ENCODE data around the gene AIM2. TPM values are rescaled to one million over a fixed set of nuclear protein-coding genes. Genes with fewer than 3 reads are reported as not detected.
"Not testable (repeated sequence)": the region's sequence is repeated elsewhere in the genome, so short reads cannot be mapped to it uniquely, and the experiment has no call there.

The AIM2 gene
- total RNA-seq, 1 experiment from 2014 or later: not detected

GRCh38 chr1:159121526-159121925 lies 45.0 kb upstream of the AIM2 start:
- Histone ChIP-seq H3K9me3 (no peaks in the 10 kb centered on the region), H3K4me3 (ENCODE audit: low read depth, low read length) (no peak overlapping the region), H3K36me3 (ENCODE audit: control insufficient read depth, insufficient read depth, low read length) (no peaks in the 10 kb centered on the region), H3K4me1 (no peaks in the 10 kb centered on the region), H3K27me3 (replicated peaks; ENCODE audit: control insufficient read depth, insufficient read depth, low read length) (no peaks in the 10 kb centered on the region)
- H3K27ac Mint-ChIP-seq (ENCODE audit: unreplicated experiment): no peak overlapping the region
- POLR2A ChIA-PET: no interaction called here
- H3K4me3 Mint-ChIP-seq (ENCODE audit: unreplicated experiment): no peak overlapping the region
- no peaks in the 10 kb centered on the region for H3K36me3 Mint-ChIP-seq (ENCODE audit: insufficient read depth, unreplicated experiment)
- intact Hi-C loops (cut with micrococcal nuclease; ENCODE audit: unreplicated experiment): no loop called here
- TF ChIP-seq CTCF (IDR thresholded peaks at IDR 0.05; ENCODE audit: insufficient read depth in 1 of 2, low read depth in 1 of 2, low read length in 1 of 2, severe bottlenecking in 1 of 2, unreplicated experiment in 1 of 2): no peak
- CTCF ChIA-PET: no interaction called here
- no TSS peak for BruUV-seq (replicated peaks)
- H3K9me3 Mint-ChIP-seq (ENCODE audit: unreplicated experiment): no peaks in the 10 kb centered on the region
- H3K4me1 Mint-ChIP-seq (ENCODE audit: low read depth, unreplicated experiment): no peaks in the 10 kb centered on the region
- H3K27me3 Mint-ChIP-seq (ENCODE audit: insufficient read depth, unreplicated experiment): peaks cover 18% of the 10 kb centered on the region
- DNase-seq: no peak

- POLR2A ChIA-PET: no interaction called here
- Mint-ChIP-seq H3K27ac (ENCODE audit: unreplicated experiment) (no peak overlapping the region), H3K4me3 (ENCODE audit: unreplicated experiment) (no peak overlapping the region), H3K36me3 (ENCODE audit: insufficient read depth, unreplicated experiment) (no peaks in the 10 kb centered on the region), H3K9me3 (ENCODE audit: unreplicated experiment) (no peaks in the 10 kb centered on the region), H3K27me3 (ENCODE audit: insufficient read depth, unreplicated experiment) (peaks cover 16% of the 10 kb centered on the region), H3K4me1 (ENCODE audit: low read depth, unreplicated experiment) (no peaks in the 10 kb centered on the region)
- no TSS peak for BruUV-seq (replicated peaks)
- intact Hi-C loops (cut with micrococcal nuclease; ENCODE audit: unreplicated experiment): no loop called here
- CTCF ChIA-PET: no interaction called here
- no peak for DNase-seq
- Histone ChIP-seq H3K27me3 (replicated peaks; ENCODE audit: control insufficient read depth, insufficient read depth, low read length) (no peaks in the 10 kb centered on the region), H3K4me3 (ENCODE audit: low read depth, low read length) (no peak overlapping the region), H3K9me3 (no peaks in the 10 kb centered on the region), H3K36me3 (ENCODE audit: control insufficient read depth, insufficient read depth, low read length) (no peaks in the 10 kb centered on the region), H3K4me1 (no peaks in the 10 kb centered on the region)
- no peak for TF ChIP-seq CTCF (IDR thresholded peaks at IDR 0.05; ENCODE audit: insufficient read depth in 1 of 2, low read depth in 1 of 2, low read length in 1 of 2, severe bottlenecking in 1 of 2, unreplicated experiment in 1 of 2)
Measured at GRCh38 chr1:159120317-159120716, 43.8 kb upstream of the AIM2 start.

DNA sequence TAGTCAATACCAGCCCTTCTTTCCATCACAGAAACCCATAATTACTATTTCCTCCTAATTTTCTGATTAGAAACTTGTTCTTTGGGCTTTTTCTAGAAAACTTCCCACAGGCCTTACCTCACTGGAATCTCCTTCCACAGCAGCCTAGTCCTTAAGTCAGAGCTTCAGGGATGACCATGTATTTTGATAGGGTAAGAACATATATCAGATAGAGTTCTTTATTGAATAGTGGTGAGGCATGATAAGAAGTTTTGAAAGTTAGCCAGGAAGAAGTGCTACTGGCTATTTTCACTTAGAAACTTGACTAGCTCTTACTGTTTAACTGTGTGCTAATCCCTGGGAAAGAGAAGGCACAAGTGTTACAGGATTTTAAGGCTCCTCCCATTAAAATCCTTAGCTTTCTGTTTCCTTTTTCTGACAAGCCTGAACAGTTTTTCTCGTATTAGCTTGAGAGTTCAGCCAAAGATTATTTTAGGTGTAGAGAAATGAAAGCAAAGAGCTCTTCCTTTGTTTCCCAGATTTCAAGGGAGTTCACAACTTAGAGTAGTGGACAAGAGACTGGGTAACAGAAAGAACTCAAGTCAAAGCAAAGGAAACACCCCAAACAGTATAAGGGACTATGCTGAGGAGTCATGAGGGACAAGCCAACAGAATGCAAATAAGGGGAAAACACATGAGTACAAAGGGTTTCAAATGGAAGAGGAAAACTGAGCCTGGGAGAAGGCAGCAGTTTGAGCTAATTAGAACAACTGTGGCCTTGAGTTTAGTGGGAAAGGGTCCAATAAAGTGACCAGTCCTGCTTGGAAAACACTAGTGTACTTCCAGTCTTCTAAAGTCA lies 37.2 kb upstream of the AIM2 start:
- TF ChIP-seq CTCF (IDR thresholded peaks at IDR 0.05; ENCODE audit: insufficient read depth in 1 of 2, low read depth in 1 of 2, low read length in 1 of 2, severe bottlenecking in 1 of 2, unreplicated experiment in 1 of 2): no peak
- DNase-seq: no peak
- no peak overlapping the region for H3K4me3 Mint-ChIP-seq (ENCODE audit: unreplicated experiment)

GRCh38 chr1:159103021-159103420 lies 26.5 kb upstream of the AIM2 start:
- H3K27ac Mint-ChIP-seq (ENCODE audit: unreplicated experiment); BruUV-seq (replicated peaks); DNase-seq; H3K36me3 Mint-ChIP-seq (ENCODE audit: insufficient read depth, unreplicated experiment); H3K4me3 Mint-ChIP-seq (ENCODE audit: unreplicated experiment); H3K9me3 Mint-ChIP-seq (ENCODE audit: unreplicated experiment); H3K27me3 ChIP-seq (replicated peaks; ENCODE audit: control insufficient read depth, insufficient read depth, low read length); POLR2A ChIA-PET; CTCF ChIA-PET; H3K9me3 ChIP-seq; intact Hi-C loops (cut with micrococcal nuclease; ENCODE audit: unreplicated experiment); H3K4me1 Mint-ChIP-seq (ENCODE audit: low read depth, unreplicated experiment); H3K4me1 ChIP-seq; H3K4me3 ChIP-seq (ENCODE audit: low read depth, low read length); H3K36me3 ChIP-seq (ENCODE audit: control insufficient read depth, insufficient read depth, low read length): not testable (repeated sequence)
- H3K27me3 Mint-ChIP-seq (ENCODE audit: insufficient read depth, unreplicated experiment): peaks cover 29% of the 10 kb centered on the region

More for the DNA sequence above, 37.2 kb upstream of the AIM2 start:
- POLR2A ChIA-PET: no interaction called here
- Histone ChIP-seq H3K27me3 (replicated peaks; ENCODE audit: control insufficient read depth, insufficient read depth, low read length) (no peaks in the 10 kb centered on the region), H3K4me1 (no peaks in the 10 kb centered on the region), H3K36me3 (ENCODE audit: control insufficient read depth, insufficient read depth, low read length) (no peaks in the 10 kb centered on the region), H3K4me3 (ENCODE audit: low read depth, low read length) (no peak overlapping the region), H3K9me3 (no peaks in the 10 kb centered on the region)
- H3K27ac Mint-ChIP-seq (ENCODE audit: unreplicated experiment): no peak overlapping the region
- H3K27me3 Mint-ChIP-seq (ENCODE audit: insufficient read depth, unreplicated experiment): peaks cover 6% of the 10 kb centered on the region
- H3K4me1 Mint-ChIP-seq (ENCODE audit: low read depth, unreplicated experiment): no peaks in the 10 kb centered on the region
- CTCF ChIA-PET: no interaction called here
- H3K9me3 Mint-ChIP-seq (ENCODE audit: unreplicated experiment): no peaks in the 10 kb centered on the region
- no peaks in the 10 kb centered on the region for H3K36me3 Mint-ChIP-seq (ENCODE audit: insufficient read depth, unreplicated experiment)
- BruUV-seq (replicated peaks): no TSS peak
- intact Hi-C loops (cut with micrococcal nuclease; ENCODE audit: unreplicated experiment): no loop called here

Measured in Caco-2 (cell line).